Measurements from ENCODE around the gene JPH3.

DNA sequence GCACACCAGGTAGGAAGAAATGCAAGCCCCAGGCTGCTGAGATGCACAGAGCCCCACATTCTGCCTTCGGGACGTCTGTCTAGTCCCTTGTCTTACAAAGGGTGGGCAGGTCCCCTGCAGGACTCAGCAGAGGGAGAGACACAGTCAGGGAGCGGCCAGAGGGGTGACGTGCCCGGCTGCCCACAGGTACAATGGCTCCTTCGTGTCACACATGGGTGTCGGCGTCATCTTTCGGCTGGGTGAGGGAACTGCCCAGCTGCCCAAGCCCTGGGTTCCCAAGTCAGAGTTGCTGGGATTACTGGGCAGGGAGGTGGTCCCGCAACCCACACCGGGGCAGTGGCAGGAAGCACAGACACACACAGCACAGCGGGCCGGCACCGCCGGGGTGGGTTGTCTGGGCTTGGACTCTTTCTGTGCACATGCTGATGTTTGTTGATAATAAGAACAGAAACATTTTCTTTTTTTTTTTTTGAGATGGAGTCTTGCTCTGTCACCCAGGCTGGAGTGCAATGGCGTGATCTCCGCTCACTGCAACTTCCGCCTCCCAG lies 80.6 kb downstream of the JPH3 start:
- TF ChIP-seq, protein P1, sequence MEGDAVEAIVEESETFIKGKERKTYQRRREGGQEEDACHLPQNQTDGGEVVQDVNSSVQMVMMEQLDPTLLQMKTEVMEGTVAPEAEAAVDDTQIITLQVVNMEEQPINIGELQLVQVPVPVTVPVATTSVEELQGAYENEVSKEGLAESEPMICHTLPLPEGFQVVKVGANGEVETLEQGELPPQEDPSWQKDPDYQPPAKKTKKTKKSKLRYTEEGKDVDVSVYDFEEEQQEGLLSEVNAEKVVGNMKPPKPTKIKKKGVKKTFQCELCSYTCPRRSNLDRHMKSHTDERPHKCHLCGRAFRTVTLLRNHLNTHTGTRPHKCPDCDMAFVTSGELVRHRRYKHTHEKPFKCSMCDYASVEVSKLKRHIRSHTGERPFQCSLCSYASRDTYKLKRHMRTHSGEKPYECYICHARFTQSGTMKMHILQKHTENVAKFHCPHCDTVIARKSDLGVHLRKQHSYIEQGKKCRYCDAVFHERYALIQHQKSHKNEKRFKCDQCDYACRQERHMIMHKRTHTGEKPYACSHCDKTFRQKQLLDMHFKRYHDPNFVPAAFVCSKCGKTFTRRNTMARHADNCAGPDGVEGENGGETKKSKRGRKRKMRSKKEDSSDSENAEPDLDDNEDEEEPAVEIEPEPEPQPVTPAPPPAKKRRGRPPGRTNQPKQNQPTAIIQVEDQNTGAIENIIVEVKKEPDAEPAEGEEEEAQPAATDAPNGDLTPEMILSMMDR (IDR thresholded peaks at IDR 0.05), result no peak
- TF ChIP-seq POLR2A (IDR thresholded peaks at IDR 0.05) (no peak), EP300 (IDR thresholded peaks at IDR 0.05) (no peak)

Measured in tibial nerve (tissue), 4 donors.